ENCODE results near the gene ANKRD49.

DNA sequence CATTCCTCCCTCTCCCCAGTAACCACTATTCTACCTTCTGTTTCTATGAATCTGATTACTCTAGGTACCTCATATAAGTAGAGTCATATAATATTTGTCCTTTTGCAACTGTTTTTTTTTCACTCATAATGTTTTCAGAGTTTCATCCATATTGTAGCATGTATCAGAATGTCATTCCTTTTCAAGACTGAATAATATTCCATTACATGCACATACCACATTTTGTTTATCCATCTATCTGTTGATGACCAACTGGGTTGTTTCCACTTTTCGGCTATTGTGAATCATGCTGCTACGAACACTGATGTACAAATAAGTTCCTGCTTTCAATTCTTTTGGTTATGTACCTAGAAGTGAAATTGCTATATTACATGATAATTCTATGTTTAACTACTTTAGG, 40.8 kb upstream of the ANKRD49 start:
- TF ChIP-seq TAF1 (IDR thresholded peaks at IDR 0.05; ENCODE audit: low read depth) (no peak), FOXM1 (IDR thresholded peaks at IDR 0.05; ENCODE audit: borderline replicate concordance, low read depth) (no peak), ZBTB7A (IDR thresholded peaks at IDR 0.05; ENCODE audit: low read depth) (no peak), YY1 (IDR thresholded peaks at IDR 0.05; ENCODE audit: low read depth) (no peak), CEBPB (IDR thresholded peaks at IDR 0.05) (no peak)
- TF ChIP-seq, protein P1, sequence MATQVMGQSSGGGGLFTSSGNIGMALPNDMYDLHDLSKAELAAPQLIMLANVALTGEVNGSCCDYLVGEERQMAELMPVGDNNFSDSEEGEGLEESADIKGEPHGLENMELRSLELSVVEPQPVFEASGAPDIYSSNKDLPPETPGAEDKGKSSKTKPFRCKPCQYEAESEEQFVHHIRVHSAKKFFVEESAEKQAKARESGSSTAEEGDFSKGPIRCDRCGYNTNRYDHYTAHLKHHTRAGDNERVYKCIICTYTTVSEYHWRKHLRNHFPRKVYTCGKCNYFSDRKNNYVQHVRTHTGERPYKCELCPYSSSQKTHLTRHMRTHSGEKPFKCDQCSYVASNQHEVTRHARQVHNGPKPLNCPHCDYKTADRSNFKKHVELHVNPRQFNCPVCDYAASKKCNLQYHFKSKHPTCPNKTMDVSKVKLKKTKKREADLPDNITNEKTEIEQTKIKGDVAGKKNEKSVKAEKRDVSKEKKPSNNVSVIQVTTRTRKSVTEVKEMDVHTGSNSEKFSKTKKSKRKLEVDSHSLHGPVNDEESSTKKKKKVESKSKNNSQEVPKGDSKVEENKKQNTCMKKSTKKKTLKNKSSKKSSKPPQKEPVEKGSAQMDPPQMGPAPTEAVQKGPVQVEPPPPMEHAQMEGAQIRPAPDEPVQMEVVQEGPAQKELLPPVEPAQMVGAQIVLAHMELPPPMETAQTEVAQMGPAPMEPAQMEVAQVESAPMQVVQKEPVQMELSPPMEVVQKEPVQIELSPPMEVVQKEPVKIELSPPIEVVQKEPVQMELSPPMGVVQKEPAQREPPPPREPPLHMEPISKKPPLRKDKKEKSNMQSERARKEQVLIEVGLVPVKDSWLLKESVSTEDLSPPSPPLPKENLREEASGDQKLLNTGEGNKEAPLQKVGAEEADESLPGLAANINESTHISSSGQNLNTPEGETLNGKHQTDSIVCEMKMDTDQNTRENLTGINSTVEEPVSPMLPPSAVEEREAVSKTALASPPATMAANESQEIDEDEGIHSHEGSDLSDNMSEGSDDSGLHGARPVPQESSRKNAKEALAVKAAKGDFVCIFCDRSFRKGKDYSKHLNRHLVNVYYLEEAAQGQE (IDR thresholded peaks at IDR 0.05; ENCODE audit: low read depth), result no peak
